ENCODE results near the gene LHPP. TPM values are rescaled to one million over a fixed set of nuclear protein-coding genes. Genes with fewer than 3 reads are reported as not detected.

The LHPP gene
- polyA plus RNA-seq, 2 of the 4 experiments (the other 2 are of a cell fraction) = 14.4 to 18.6 TPM

GRCh38 chr10:124619195-124619594 is 157.6 kb downstream of the LHPP start:
- H3K4me2 ChIP-seq = no peak overlapping the region

GRCh38 chr10:124619802-124620490 is 158.3 kb downstream of the LHPP start:
- 91% methylated on average over 23 of the region's 26 CpGs for WGBS (ENCODE audit: missing lambda C conversion rate)
- FAIRE-seq = no peak
- no peak for TF ChIP-seq PBX3 (IDR thresholded peaks at IDR 0.05)
- no peak for TF ChIP-seq POLR2AphosphoS2 (conservative IDR thresholded peaks at IDR 0.05; ENCODE audit: low read length)
- TF ChIP-seq EHF (CRISPR knock-in tag; IDR thresholded peaks at IDR 0.05) = no peak
- no peak for TF ChIP-seq NFE2L2 (conservative IDR thresholded peaks at IDR 0.05; ENCODE audit: low read length)
- no peak for TF ChIP-seq NPAS2 (CRISPR knock-in tag; IDR thresholded peaks at IDR 0.05; ENCODE audit: borderline replicate concordance)
- Histone ChIP-seq H3K27ac (no peak overlapping the region), H3K4me2 (no peak overlapping the region), H3K4me1 (no peaks in the 10 kb centered on the region), H3K4me3 (no peak overlapping the region), H3K9me3 (no peaks in the 10 kb centered on the region)
- no peak for ATAC-seq
- POLR2A ChIA-PET = no interaction called here
- no peak for DNase-seq (ENCODE audit: low read depth in 1 of 2, low spot score in 1 of 2)
- CTCF ChIA-PET = interaction anchor here (1.2 kb wide), 1 partner anchor 40 kb away, joined by 3 read pairs; no protein-coding TSS in a partner anchor

More at GRCh38 chr10:124619195-124619594, 157.6 kb downstream of the LHPP start:
- ChIA-PET POLR2A (no interaction called here), CTCF (interaction anchor here (1.2 kb wide), 1 partner anchor 40 kb away, joined by 3 read pairs; no protein-coding TSS in a partner anchor)
- no peak for TF ChIP-seq MAFK (IDR thresholded peaks at IDR 0.05; ENCODE audit: partially characterized antibody)
- TF ChIP-seq PBX3 (IDR thresholded peaks at IDR 0.05) = no peak
- no peak for TF ChIP-seq ZNF302 (CRISPR knock-in tag; IDR thresholded peaks at IDR 0.05)
- no peak for TF ChIP-seq SMC3 (IDR thresholded peaks at IDR 0.05)
- no peak for TF ChIP-seq POLR2A (IDR thresholded peaks at IDR 0.05; ENCODE audit: low read length)
- no peak for TF ChIP-seq ESRRA (IDR thresholded peaks at IDR 0.05; ENCODE audit: borderline replicate concordance, low read length)
- TF ChIP-seq CBX2 (IDR thresholded peaks at IDR 0.05; ENCODE audit: borderline replicate concordance, low read depth) = no peak
- no peak for TF ChIP-seq HOXB13 (CRISPR knock-in tag; IDR thresholded peaks at IDR 0.05; ENCODE audit: low read depth)
- TF ChIP-seq MAZ (IDR thresholded peaks at IDR 0.05; ENCODE audit: borderline replicate concordance, low read depth, low read length) = no peak
- no peak for TF ChIP-seq NPAS2 (CRISPR knock-in tag; IDR thresholded peaks at IDR 0.05; ENCODE audit: borderline replicate concordance)
- TF ChIP-seq E2F6 (IDR thresholded peaks at IDR 0.05; ENCODE audit: borderline replicate concordance, low read depth) = no peak
- TF ChIP-seq NR3C1 (IDR thresholded peaks at IDR 0.05) = no peak
- TF ChIP-seq HMGXB4 (CRISPR knock-in tag; IDR thresholded peaks at IDR 0.05; ENCODE audit: borderline replicate concordance) = no peak
- no peak for TF ChIP-seq TP53 (CRISPR knock-in tag; IDR thresholded peaks at IDR 0.05)
- TF ChIP-seq CTCF (IDR thresholded peaks at IDR 0.05) = no peak
- DNase-seq (ENCODE audit: low read depth in 1 of 2, low spot score in 1 of 2) (no peak), ATAC-seq (no peak), FAIRE-seq (no peak)
- 89% methylated on average over 9 of the region's 9 CpGs for WGBS (ENCODE audit: missing lambda C conversion rate)
- Histone ChIP-seq H3K4me1 (no peaks in the 10 kb centered on the region), H3K27ac (no peak overlapping the region), H3K9me3 (no peaks in the 10 kb centered on the region), H3K4me3 (no peak overlapping the region)
